ENCODE data around the gene PSMA3.

The PSMA3 gene

GRCh38 chr14:58297762-58298476 is 53.3 kb downstream of the PSMA3 start (continued):
- no peak for TF ChIP-seq BCL11A (tag by site-specific recombination; IDR thresholded peaks at IDR 0.05; ENCODE audit: low read depth)
- TF ChIP-seq ZNF610 (tag by site-specific recombination; IDR thresholded peaks at IDR 0.05; ENCODE audit: borderline replicate concordance) = no peak
- TF ChIP-seq KLF17 (tag by site-specific recombination; IDR thresholded peaks at IDR 0.05) = peak; percentile 65; the same call in 1 of the 2 replicates
- 0 out of 2 replicates have a peak, but pooled peaks have one; percentile 34 for TF ChIP-seq ZNF843 (tag by site-specific recombination; IDR thresholded peaks at IDR 0.05)
- no peak for TF ChIP-seq ZNF169 (tag by site-specific recombination; IDR thresholded peaks at IDR 0.05)
- no peak for TF ChIP-seq ZSCAN18 (tag by site-specific recombination; IDR thresholded peaks at IDR 0.05)
- TF ChIP-seq ZNF692 (tag by site-specific recombination; IDR thresholded peaks at IDR 0.05) = peak; percentile 60
- TF ChIP-seq EGR2 (tag by site-specific recombination; IDR thresholded peaks at IDR 0.05; ENCODE audit: low read depth) = no peak
- TF ChIP-seq ZNF324 (tag by site-specific recombination; IDR thresholded peaks at IDR 0.05) = no peak
- TF ChIP-seq ZNF629 (tag by site-specific recombination; IDR thresholded peaks at IDR 0.05) = peak; percentile 64
- TF ChIP-seq PRDM10 (tag by site-specific recombination; IDR thresholded peaks at IDR 0.05) = peak; percentile 19; the same call in 1 of the 2 replicates
- TF ChIP-seq YY1 (tag by site-specific recombination; IDR thresholded peaks at IDR 0.05) = peak; percentile 91

- Histone ChIP-seq H3K36me3 (ENCODE audit: control insufficient read depth in 2 of 2, insufficient read depth in 1 of 2, low read length in 2 of 2) (peaks cover 27 to 34% of the 10 kb centered on the region in 2 experiments), H3K9me3 (ENCODE audit: control insufficient read depth, insufficient read depth, low read depth, low read length) (no peaks in the 10 kb centered on the region), H3K4me3 (ENCODE audit: low read depth, low read length) (peak within 1 kb of the TSS; percentile 100), H3K4me1 (ENCODE audit: control insufficient read depth, insufficient read depth, low read length) (0 out of 2 replicates have a peak, but pooled peaks cover 4% of the 10 kb centered on the region), H3K27ac (ENCODE audit: extremely low read depth, low read depth, low read length) (peak within 1 kb of the TSS; percentile 87)
- CTCF ChIA-PET = interaction anchor here (0.6 to 1.3 kb wide), 4 partner anchors 54 to 440 kb away, joined by 3 to 6 read pairs (median 4); partner anchors contain the start of genes PSMA3 and TOMM20L
- POLR2A ChIA-PET = interaction anchor here (0.6 to 2.9 kb wide), 30 partner anchors 8 to 1864 kb away, joined by 3 to 36 read pairs (median 4); partner anchors contain the start of genes ACTR10, KIAA0586, PSMA3 and TIMM9
- TF ChIP-seq ZNF157 (tag by site-specific recombination; IDR thresholded peaks at IDR 0.05) (no peak), ZNF146 (tag by site-specific recombination; IDR thresholded peaks at IDR 0.05) (no peak), ZNF302 (tag by site-specific recombination; IDR thresholded peaks at IDR 0.05; ENCODE audit: low read depth) (no peak), YY1 (tag by site-specific recombination; IDR thresholded peaks at IDR 0.05) (0 out of 2 replicates have a peak, but pooled peaks have one; percentile 52), ZSCAN18 (tag by site-specific recombination; IDR thresholded peaks at IDR 0.05) (no peak), ZNF2 (tag by site-specific recombination; IDR thresholded peaks at IDR 0.05) (peak; percentile 59; the same call in 1 of the 2 replicates), ZSCAN23 (tag by site-specific recombination; IDR thresholded peaks at IDR 0.05) (no peak), ZNF76 (tag by site-specific recombination; IDR thresholded peaks at IDR 0.05; ENCODE audit: borderline replicate concordance, low read depth) (peak; percentile 30; the same call in 1 of the 2 replicates), ZNF704 (tag by site-specific recombination; IDR thresholded peaks at IDR 0.05) (no peak), ZNF707 (tag by site-specific recombination; IDR thresholded peaks at IDR 0.05) (no peak), ZNF266 (tag by site-specific recombination; IDR thresholded peaks at IDR 0.05; ENCODE audit: low read depth) (no peak)
Measured at GRCh38 chr14:58298477-58299400, 54.1 kb downstream of the PSMA3 start, which contains the start of gene ARID4A. Gene ARID4A, plus strand, starts transcription at chr14:58298555. Its CDS starts 1,300 bp downstream, at chr14:58299855.

All from HEK293 (cell line).